Activated T-cell treated with anti-CD3 and anti-CD28 coated beads for 48 hours (primary cell): Measurements from ENCODE around the gene MYL10.

ENCODE experiments used
- DNase-seq: peaks from one replicate; pipeline ENCODE4 v3.0.0-alpha.2; 2020; ENCODE audit warnings: low read depth

The MYL10 gene

GRCh38 chr7:101596898-101597297 lies 32.2 kb downstream of the MYL10 start:
- no peak for DNase-seq

- no peak for DNase-seq
These were observed 33.1 kb downstream of the MYL10 start for GRCh38 chr7:101595766-101596537.

DNA sequence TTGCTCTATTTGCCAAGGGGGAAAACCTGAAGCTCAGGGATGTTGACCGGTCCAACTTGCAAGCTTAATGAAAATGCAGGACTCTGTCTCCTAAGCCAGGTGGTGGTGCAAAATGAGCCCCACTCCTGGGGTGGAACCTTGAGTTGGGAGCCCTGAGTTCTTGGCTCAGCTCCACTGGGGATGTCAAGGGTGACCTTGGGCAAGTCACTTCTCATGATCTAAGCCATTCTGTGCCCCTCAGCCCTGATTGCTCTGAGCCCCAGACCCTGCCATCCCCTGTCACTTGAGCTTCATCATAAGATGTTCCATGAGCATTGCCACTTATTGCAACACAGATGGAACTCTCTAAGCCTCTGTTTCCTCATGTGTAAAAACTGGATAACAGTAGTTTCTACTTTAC lies 33.9 kb downstream of the MYL10 start:
- DNase-seq, result no peak

DNA sequence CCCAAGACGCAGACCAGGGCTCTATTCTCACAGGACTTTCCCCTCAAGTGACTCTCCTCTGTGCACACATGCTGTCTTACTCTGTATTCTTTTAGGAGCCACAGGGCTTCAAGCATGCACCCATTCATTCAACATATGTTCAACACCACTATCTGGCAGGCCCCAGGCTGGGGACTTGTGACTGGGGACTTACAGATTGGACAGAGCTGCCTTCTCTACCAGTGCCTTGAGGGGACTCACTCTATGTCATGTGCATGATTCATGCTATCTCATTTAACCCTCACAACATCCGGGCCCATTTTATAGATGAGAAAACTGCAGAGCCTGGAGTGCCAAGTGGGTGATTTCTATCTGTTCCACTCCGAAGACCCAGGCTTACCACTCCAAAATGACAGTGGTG lies 34.3 kb downstream of the MYL10 start:
- no peak for DNase-seq

GRCh38 chr7:101593556-101593955 lies 35.5 kb downstream of the MYL10 start:
- no peak for DNase-seq

GRCh38 chr7:101591504-101591903 lies 37.6 kb downstream of the MYL10 start:
- DNase-seq, result no peak

- DNase-seq, result no peak
These were observed 38.2 kb downstream of the MYL10 start for GRCh38 chr7:101590663-101591435.

DNA sequence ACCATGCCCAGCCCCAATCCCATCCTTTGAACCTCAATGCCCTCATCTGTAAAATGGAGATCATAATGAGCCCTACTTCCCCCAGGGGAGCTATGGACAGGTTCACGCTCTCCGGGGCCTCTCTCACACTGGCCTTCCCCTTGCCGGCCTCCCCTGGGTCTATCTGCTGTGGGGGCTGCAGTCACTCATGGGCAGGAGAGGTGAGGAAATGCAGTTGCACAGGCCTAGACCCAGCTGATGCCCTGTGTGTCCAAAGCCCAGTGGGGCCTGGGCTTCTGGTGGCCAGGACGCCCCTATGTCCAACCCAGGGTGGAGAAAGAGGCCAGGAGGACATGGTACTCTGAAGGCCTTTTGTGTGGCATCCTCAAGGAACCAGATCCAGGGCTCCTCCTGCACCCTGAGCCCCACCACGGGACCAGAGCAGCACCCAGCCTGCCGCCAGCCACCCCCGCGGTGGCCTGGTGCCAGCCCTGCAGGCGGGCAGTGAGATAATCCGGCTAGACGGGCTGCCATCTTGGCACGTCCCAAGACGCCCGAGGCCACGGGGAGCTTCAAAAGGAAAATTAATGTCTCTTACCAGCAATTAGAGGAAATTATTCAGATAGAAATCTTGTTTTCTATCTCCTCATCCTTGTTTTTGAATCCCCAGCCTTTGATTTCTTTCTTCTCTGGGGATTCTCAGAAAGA lies 39.0 kb downstream of the MYL10 start:
- DNase-seq, result no peak

DNA sequence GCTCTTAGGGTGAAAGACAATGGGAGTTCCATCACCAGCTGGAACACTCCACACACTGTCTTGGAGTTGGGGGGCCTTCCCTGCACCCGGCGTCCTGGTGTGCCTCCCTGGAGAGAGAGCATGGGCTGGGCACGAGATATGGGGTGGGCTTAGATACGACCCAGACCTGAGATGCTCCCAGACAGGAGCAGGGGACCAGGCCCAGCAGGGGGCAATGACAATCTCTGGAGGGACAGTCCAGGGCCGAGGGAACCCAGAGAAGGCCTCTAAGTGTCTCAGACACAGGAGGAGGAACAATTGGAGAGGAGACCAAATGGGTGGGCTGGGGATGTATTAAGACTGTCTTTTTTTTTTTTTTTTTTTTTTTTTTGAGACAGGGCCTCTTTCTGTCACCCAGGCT lies 40.0 kb downstream of the MYL10 start:
- no peak for DNase-seq

DNA sequence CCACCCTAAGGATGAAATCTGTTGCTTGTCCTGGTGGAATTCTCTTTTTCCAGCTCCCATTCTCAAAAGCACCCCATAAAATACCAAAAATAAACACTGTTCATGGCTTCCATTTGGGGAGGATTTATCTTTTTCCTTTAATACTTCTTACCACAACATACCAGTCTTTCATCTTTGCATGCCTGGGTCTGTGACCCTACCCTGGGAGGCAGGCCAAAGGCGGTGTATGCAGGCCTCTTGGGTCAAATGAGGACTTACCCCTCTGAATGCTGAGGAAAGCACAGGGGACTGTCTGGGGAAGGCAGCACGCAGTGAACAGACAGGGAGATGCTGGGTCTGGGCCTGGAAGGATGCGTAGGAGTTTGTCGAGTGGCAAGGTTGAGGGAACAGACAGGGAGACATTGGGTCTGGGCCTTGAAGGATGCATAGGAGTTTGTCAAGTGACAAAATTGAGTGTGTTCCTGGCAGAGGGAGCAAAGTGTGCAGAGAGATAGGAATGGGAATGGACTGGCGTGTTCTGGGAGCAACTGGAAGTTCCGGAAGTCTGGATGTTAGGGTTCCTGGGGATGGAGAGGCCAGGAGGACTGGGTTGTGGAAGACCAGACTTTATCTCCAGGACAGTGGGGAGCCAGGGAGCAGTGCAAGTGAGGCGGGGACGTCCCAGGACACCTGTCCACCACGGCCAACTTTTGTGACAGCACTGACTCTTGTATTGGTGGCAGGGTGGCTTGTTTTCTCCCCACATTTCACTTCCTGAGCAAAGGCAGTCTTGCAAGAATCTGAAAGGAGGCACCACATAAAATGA lies 40.8 kb downstream of the MYL10 start:
- no peak for DNase-seq

GRCh38 chr7:101586906-101587677 lies 42.0 kb downstream of the MYL10 start:
- no peak for DNase-seq

GRCh38 chr7:101586078-101586905 lies 42.8 kb downstream of the MYL10 start:
- DNase-seq, result no peak

GRCh38 chr7:101582971-101583370 lies 46.1 kb downstream of the MYL10 start:
- no peak for DNase-seq

DNA sequence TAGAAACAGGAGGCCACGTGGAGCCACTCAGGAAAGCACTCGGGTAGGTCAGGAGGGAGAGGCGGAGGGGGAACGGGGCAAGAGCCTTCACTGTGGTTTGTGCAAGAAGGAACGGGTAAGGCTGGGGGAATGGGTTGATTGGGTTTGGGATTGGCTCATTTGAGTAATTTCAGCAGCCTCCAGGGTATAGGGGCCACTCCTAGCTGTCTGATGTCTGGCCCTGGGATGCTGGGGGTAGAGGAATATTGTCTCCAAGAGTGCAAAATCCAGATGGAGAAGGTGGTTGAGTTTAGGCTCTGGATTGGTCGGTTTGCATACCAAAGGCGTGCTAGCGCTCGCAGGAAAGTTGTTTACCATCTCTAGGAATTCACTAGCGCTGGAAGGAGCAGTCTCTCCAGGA lies 47.2 kb downstream of the MYL10 start:
- DNase-seq, result no peak

DNA sequence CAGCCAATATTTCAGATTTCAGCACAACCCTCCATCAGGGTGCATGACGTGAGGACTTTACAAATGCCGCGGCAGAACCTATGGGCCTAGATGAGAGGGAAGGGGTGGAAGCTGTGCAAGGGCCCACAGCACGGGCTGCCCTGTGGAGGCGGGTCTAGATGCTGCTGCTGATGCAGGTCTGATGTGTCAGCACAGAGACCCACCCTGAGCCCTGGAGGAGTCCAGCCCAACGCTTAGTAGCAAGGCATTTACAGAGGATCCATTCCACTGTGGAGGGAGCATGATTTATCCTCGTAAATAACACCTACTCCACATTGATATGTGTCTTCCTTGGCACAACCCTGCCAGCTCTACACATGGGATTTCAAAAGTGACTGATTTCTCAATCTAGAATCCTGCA lies 48.5 kb downstream of the MYL10 start:
- DNase-seq, result no peak

GRCh38 chr7:101578552-101578951 lies 50.5 kb downstream of the MYL10 start:
- DNase-seq, result no peak

DNA sequence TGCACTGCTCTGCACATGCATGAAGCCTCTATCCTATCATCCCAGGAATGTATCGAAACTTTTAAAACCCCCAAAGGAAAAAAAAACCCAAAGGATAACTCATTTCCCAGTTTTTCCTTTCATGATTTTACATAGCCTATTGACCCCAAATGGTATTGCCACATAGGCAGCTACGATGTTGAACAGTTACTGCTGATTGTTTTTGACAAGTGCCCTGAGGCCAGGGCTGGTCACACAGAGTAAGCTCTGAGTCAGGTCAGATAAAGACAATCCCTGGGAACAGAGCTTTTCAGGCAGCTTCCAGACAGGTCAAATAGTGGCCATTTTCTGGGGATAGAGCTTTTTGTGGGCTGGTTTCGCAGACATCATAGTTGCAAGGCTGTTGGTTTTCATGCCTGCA lies 52.1 kb downstream of the MYL10 start:
- no peak for DNase-seq

GRCh38 chr7:101575721-101576120 lies 53.4 kb downstream of the MYL10 start:
- no peak for DNase-seq

DNA sequence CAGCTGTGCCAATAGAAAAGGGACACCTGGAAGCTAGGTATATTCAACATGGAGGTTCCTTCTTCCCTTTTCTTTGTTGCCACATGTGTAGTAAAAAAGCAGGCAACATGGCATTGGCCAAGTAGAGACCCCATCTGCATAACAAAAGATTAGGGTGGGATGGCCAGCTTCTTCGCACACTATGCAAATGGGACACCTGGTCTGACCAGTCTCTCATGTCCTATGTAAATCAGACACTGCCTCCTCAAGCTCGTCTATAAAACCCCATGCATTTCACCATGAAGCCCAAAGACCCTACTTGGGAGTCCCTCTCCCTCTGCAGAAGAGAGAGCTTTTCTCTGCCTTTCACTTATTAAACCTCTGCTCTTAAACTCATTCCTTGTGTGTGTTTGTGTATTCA lies 53.9 kb downstream of the MYL10 start:
- DNase-seq, result no peak

DNA sequence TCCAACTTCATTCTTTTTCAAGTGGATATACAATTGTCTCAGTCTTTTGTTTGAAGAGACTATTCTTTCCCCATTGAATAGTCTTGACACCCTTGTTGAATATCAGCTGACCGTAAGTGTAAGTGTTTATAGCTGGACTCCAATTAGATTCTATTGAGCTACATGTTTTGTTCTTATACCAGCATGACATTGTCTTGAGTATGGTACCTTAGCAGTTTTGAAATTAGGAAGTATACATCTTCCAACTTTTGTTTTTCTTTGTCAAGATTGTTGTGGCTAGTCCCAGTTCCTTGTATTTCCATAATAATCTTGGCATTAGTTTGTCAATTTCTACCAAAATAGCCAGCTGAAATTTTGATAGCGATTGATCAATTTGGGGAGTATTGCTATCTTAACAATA lies 56.9 kb downstream of the MYL10 start:
- no peak for DNase-seq

DNA sequence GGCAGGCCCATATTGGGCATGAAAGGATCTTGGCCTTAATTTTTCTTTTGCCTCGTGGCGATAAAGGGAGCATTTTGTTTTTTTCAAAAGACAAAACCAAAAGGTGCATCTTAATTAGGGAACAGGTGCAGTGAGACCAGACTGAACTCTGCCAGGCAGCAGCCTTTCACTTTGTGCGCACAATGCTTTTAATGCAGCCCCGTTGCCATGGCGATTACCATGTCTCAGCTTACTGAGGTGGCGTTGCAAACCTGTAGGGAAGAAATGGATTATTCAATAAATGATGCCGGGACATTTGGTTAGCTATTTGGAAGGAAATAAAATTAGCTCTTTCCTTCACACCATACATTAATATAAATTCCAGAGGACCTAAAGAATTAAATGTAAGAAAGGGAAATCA lies 61.9 kb downstream of the MYL10 start:
- no peak for DNase-seq
